Panc1 (cell line): ENCODE data around the gene CACFD1. TPM values are rescaled to one million over a fixed set of nuclear protein-coding genes. Genes with fewer than 3 reads are reported as not detected.

Experiments
- ATAC-seq: fragments of 200-7000 bp; cut with Tn5 transposase; 2 replicates; pipeline ENCODE4 v1.9.1; 2020; ENCODE audit warnings: mild to moderate bottlenecking, moderate library complexity
- BruUV-seq: library from RNA; stranded (reverse); fragments of 400-500 nt; replicated peaks from 2 replicates; lab custom pipeline; 2021; lab: Mats Ljungman, UMichigan
- CTCF ChIA-PET: fragments of 300-600 bp; sonication (Branson Sonifier 250); formaldehyde crosslinking; loops from one replicate; lab custom pipeline; 2022; ENCODE audit warnings: antibody characterized with exemption; lab: Charles Lee
- POLR2A ChIA-PET: fragments of 300-600 bp; sonication (Branson Sonifier 250); formaldehyde crosslinking; loops from one replicate; lab custom pipeline; 2022; ENCODE audit warnings: antibody characterized with exemption; lab: Charles Lee
- DNase-seq: peaks from one replicate; pipeline ENCODE4 v3.0.0-alpha.2; 2010; ENCODE audit warnings: low read depth, low spot score
- H3K27ac ChIP-seq: 2 replicates; pipeline ENCODE4 v1.5.1; 2011; ENCODE audit warnings: mild to moderate bottlenecking, low read length, inconsistent platforms
- H3K27me3 ChIP-seq: fragments of 200-500 bp; sonication (Bioruptor generic); 2 replicates; pipeline ENCODE4 v1.6.0; 2014; ENCODE audit warnings: low read length, inconsistent platforms; ENCODE audit not compliant: control insufficient read depth, insufficient read depth
- H3K36me3 ChIP-seq: fragments of 200-500 bp; sonication (Bioruptor generic); 2 replicates; pipeline ENCODE4 v1.5.1; 2014; ENCODE audit warnings: inconsistent platforms, mild to moderate bottlenecking, low read length, moderate library complexity; ENCODE audit not compliant: control insufficient read depth, insufficient read depth
- H3K4me1 ChIP-seq: 2 replicates; pipeline ENCODE4 v1.5.1; 2011; ENCODE audit warnings: inconsistent platforms, mild to moderate bottlenecking, low read length, moderate library complexity; ENCODE audit not compliant: control insufficient read depth, insufficient read depth
- H3K4me3 ChIP-seq, 2 experiments: 2 replicates each; pipeline ENCODE4 v1.5.1; 2011 to 2012; ENCODE audit warnings: low read depth in 2 of 2, low read length in 2 of 2, mild to moderate bottlenecking in 2 of 2, inconsistent platforms in 1 of 2, moderate library complexity in 1 of 2
- H3K9me3 ChIP-seq: fragments of 200-500 bp; sonication (Bioruptor generic); 2 replicates; pipeline ENCODE4 v1.5.1; 2014; ENCODE audit warnings: low read depth, mild to moderate bottlenecking, inconsistent platforms, low read length, moderate library complexity; ENCODE audit not compliant: control insufficient read depth, insufficient read depth
- POLR2AphosphoS5 ChIP-seq: IDR thresholded peaks from 2 replicates; pipeline ENCODE4 v1.6.1; 2012; ENCODE audit warnings: mild to moderate bottlenecking, low read depth, low read length, moderate library complexity
- REST ChIP-seq, 2 experiments: IDR thresholded peaks; 2 replicates each; pipeline ENCODE4 v1.6.1; 2011 to 2012; ENCODE audit warnings: low read depth in 2 of 2, control low read depth in 1 of 2, low read length in 1 of 2, mild to moderate bottlenecking in 1 of 2, moderate library complexity in 1 of 2; ENCODE audit not compliant: insufficient read depth in 1 of 2
- SIN3A ChIP-seq: IDR thresholded peaks from 2 replicates; pipeline ENCODE4 v1.6.1; 2012; ENCODE audit warnings: low read depth, mild to moderate bottlenecking, low read length, moderate library complexity, borderline replicate concordance; ENCODE audit not compliant: insufficient read depth
- TCF7L2 ChIP-seq: IDR thresholded peaks from 2 replicates; pipeline ENCODE4 v1.6.1; 2011; ENCODE audit warnings: mild to moderate bottlenecking, low read depth, low read length, inconsistent platforms
- in situ Hi-C: cut with HindIII; loops from 2 replicates; pipeline ENCODE4 v1.10.0; 2016; ENCODE audit warnings: low sequenced_read_pairs, low pct_unique_long_range_greater_than_20kb
- intact Hi-C: fragments of 100-400 bp; cut with micrococcal nuclease; formaldehyde crosslinking; loops from one replicate; pipeline ENCODE4 v1.10.0; 2022; ENCODE audit not compliant: unreplicated experiment
- total RNA-seq: library from RNA; stranded (reverse); gene quantifications from one replicate; pipeline ENCODE4 v1.2.1, GENCODE V29; 2021; ENCODE audit not compliant: unreplicated experiment
- TF ChIP-seq, protein P1 (sequence below): fragments of 450-650 bp; IDR thresholded peaks from 2 replicates; pipeline ENCODE4 v1.5.1; 2017; ENCODE audit warnings: mild to moderate bottlenecking

CACFD1 gene
- total RNA-seq, 1 experiment from 2014 or later, result 13.9 TPM

DNA sequence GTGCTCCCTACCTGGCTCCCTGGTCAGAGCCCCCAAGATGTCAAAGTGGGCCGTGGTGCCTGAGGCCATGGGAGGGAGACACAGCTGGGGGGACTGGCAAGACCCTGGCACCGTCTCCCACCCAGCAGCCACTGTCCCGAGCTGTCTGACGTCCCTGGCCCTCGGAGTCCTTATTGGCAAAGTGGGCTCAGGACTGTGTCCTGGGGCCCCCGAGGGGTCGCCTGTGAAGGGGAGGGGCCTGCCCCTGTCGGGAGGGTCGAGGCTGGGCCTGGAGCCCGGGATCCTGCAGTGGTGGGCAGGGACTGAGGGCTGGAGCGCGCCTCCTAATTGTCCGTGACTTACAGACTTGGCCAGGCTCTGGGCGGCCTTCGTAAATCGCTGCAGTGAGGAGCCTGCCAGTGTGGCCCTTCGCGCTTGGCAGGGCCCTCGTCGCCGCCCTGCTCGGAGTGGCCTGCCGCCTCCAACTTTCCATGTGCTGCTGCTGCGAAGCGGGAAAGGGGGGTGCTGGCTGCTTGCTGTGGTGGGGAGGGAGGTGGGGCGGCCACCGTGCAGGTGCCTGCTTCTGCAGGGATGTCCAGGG is 51.2 kb downstream of the CACFD1 start:
- ATAC-seq (no peak), DNase-seq (no peak)
- Histone ChIP-seq H3K4me1 (peaks cover 31% of the 10 kb centered on the region), H3K4me3 (no peak overlapping the region), H3K27me3 (no peaks in the 10 kb centered on the region), H3K27ac (no peak overlapping the region), H3K9me3 (no peaks in the 10 kb centered on the region), H3K36me3 (no peaks in the 10 kb centered on the region)
- no TSS peak for BruUV-seq
- in situ Hi-C loops, result no loop called here
- TF ChIP-seq REST (IDR thresholded peaks at IDR 0.05; ENCODE audit: insufficient read depth in 1 of 2, low read depth in 2 of 2, low read length in 1 of 2), result no peak
- no peak for TF ChIP-seq POLR2AphosphoS5
- TF ChIP-seq TCF7L2, result no peak
- TF ChIP-seq, protein P1, sequence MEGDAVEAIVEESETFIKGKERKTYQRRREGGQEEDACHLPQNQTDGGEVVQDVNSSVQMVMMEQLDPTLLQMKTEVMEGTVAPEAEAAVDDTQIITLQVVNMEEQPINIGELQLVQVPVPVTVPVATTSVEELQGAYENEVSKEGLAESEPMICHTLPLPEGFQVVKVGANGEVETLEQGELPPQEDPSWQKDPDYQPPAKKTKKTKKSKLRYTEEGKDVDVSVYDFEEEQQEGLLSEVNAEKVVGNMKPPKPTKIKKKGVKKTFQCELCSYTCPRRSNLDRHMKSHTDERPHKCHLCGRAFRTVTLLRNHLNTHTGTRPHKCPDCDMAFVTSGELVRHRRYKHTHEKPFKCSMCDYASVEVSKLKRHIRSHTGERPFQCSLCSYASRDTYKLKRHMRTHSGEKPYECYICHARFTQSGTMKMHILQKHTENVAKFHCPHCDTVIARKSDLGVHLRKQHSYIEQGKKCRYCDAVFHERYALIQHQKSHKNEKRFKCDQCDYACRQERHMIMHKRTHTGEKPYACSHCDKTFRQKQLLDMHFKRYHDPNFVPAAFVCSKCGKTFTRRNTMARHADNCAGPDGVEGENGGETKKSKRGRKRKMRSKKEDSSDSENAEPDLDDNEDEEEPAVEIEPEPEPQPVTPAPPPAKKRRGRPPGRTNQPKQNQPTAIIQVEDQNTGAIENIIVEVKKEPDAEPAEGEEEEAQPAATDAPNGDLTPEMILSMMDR, result no peak
- TF ChIP-seq SIN3A, result no peak
- ChIA-PET POLR2A (no interaction called here), CTCF (no interaction called here)
- intact Hi-C loops, result no loop called here

DNA sequence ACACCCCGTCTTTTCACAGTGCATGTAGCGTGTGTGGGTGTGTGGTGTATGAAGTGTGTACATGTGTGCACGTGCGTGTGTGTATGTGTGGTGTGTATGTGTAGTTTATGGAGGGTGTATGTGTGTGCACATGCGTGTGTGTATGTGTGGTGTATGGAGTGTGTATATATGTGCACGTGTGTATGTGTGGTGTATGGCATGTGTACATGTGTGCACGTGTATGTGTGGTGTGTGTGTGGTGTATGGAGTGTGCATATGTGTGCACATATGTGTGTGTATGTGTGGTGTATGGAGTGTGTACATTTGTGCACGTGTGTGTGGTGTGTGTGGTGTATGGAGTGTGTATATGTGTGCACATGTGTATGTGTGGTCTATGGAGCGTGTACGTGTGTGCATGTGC is 51.8 kb downstream of the CACFD1 start:
- peaks cover 30% of the 10 kb centered on the region for H3K4me1 ChIP-seq
- intact Hi-C loops (no loop called here), in situ Hi-C loops (no loop called here)
- DNase-seq, result no peak
- CTCF ChIA-PET, result no interaction called here
- H3K27me3 ChIP-seq, result no peaks in the 10 kb centered on the region
- TF ChIP-seq TCF7L2 (no peak), POLR2AphosphoS5 (no peak), REST (IDR thresholded peaks at IDR 0.05; ENCODE audit: insufficient read depth in 1 of 2, low read depth in 2 of 2, low read length in 1 of 2) (no peak), SIN3A (no peak)
- TF ChIP-seq, protein P1, result no peak
- BruUV-seq, result no TSS peak
- POLR2A ChIA-PET, result no interaction called here
- no peak for ATAC-seq
- H3K27ac ChIP-seq, result no peak overlapping the region
- H3K4me3 ChIP-seq, result no peak overlapping the region
- H3K9me3 ChIP-seq, result no peaks in the 10 kb centered on the region
- H3K36me3 ChIP-seq, result no peaks in the 10 kb centered on the region
